Measurements from ENCODE around the gene SLC12A7. TPM values are rescaled to one million over a fixed set of nuclear protein-coding genes. Genes with fewer than 3 reads are reported as not detected.
A peak's percentile ranks its signal among the peaks of the same experiment; 100 is the strongest.

Gene SLC12A7
- total and polyA plus RNA-seq, 2 of the 13 experiments (the other 11 are each of a cell fraction or from before 2014, with no cell fraction given): 14.0 to 18.5 TPM

DNA sequence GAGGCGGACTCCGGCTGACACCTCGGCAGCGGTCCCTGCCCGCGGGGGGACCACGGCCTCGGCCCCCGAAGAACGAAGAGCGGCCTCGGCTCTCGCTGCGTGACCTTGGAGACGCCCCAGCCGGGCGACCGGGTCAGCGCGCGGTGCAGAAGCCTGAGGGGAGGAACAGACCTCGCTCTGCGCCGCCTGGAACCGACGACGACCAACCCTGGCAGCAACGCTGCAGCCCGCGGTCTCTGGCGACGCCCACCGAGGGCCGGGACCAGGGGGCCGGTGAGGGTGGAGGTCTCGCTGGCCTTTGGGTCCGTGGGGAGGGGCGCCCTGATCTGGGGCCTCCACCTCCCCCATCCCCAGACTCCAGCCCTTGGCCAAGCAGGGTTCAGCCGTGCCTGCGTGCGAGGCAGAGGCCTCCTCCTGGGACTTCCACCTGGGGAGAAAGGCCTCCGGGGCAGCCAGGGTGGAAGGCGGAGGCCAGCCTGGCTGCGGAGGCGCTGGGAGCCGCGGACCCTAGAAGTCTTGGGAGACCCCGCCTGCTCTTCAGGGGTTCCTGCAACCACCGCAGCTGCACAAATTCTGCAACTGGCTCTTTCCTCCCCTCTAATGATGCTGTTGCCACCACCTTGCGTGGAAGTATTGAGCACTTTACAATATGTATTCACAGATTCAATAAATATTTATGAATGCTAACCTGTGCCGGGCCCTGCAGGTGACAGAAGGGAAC, 44.3 kb upstream of the SLC12A7 start:
- FAIRE-seq (no peak), DNase-seq (ENCODE audit: low spot score) (no peak), ATAC-seq (peak; percentile 10; the same call in 1 of the 3 replicates)
- ChIA-PET POLR2A (no interaction called here), CTCF (ENCODE audit: low intra/inter-chr PET ratio, low total read pairs) (no interaction called here)
- Histone ChIP-seq H3K4me2 (ENCODE audit: low read depth, low read length) (0 out of 2 replicates have a peak overlapping the region, but pooled peaks have one; percentile 39), H3K27me3 (ENCODE audit: control insufficient read depth in 1 of 2, insufficient read depth in 2 of 2, low read length in 2 of 2) (peaks cover 9 to 75% of the 10 kb centered on the region in 2 experiments; a peak in 4 of 5 replicates), H4K20me1 (ENCODE audit: insufficient read depth, low read length) (0 out of 2 replicates have a peak, but pooled peaks cover 3% of the 10 kb centered on the region), H3K4me1 (ENCODE audit: insufficient read depth, low read length) (peaks cover 59% of the 10 kb centered on the region), H3K4me3 (replicated peaks in 1 of 3; ENCODE audit: insufficient read depth in 1 of 3, low read depth in 2 of 3, low read length in 3 of 3) (peak overlapping the region in 1 of 3 experiments; percentile 37; a peak in 1 of 6 replicates), H3K9ac (ENCODE audit: insufficient read depth, low read depth, low read length) (no peak overlapping the region), H2AFZ (ENCODE audit: low read length) (no peak overlapping the region), H3K27ac (ENCODE audit: extremely low read length, insufficient read depth, low read length) (no peak overlapping the region), H3K36me3 (replicated peaks in 1 of 2; ENCODE audit: control insufficient read depth in 1 of 2, insufficient read depth in 2 of 2, low read length in 2 of 2) (no peaks in the 10 kb centered on the region), H3K79me2 (ENCODE audit: insufficient read depth, low read length) (no peaks in the 10 kb centered on the region), H3K9me3 (ENCODE audit: low read length) (no peaks in the 10 kb centered on the region)
- TF ChIP-seq, protein P1, sequence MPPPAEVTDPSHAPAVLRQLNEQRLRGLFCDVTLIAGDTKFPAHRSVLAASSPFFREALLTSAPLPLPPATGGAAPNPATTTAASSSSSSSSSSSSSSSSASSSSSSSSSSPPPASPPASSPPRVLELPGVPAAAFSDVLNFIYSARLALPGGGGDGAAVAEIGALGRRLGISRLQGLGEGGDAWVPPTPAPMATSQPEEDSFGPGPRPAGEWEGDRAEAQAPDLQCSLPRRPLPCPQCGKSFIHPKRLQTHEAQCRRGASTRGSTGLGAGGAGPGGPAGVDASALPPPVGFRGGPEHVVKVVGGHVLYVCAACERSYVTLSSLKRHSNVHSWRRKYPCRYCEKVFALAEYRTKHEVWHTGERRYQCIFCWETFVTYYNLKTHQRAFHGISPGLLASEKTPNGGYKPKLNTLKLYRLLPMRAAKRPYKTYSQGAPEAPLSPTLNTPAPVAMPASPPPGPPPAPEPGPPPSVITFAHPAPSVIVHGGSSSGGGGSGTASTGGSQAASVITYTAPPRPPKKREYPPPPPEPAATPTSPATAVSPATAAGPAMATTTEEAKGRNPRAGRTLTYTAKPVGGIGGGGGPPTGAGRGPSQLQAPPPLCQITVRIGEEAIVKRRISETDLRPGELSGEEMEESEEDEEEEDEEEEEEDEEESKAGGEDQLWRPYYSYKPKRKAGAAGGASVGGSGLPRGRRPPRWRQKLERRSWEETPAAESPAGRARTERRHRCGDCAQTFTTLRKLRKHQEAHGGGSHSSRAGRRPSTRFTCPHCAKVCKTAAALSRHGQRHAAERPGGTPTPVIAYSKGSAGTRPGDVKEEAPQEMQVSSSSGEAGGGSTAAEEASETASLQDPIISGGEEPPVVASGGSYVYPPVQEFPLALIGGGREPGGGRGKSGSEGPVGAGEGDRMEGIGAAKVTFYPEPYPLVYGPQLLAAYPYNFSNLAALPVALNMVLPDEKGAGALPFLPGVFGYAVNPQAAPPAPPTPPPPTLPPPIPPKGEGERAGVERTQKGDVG (CRISPR knock-in tag; IDR thresholded peaks at IDR 0.05; ENCODE audit: borderline replicate concordance): no peak
- TF ChIP-seq, protein P2, sequence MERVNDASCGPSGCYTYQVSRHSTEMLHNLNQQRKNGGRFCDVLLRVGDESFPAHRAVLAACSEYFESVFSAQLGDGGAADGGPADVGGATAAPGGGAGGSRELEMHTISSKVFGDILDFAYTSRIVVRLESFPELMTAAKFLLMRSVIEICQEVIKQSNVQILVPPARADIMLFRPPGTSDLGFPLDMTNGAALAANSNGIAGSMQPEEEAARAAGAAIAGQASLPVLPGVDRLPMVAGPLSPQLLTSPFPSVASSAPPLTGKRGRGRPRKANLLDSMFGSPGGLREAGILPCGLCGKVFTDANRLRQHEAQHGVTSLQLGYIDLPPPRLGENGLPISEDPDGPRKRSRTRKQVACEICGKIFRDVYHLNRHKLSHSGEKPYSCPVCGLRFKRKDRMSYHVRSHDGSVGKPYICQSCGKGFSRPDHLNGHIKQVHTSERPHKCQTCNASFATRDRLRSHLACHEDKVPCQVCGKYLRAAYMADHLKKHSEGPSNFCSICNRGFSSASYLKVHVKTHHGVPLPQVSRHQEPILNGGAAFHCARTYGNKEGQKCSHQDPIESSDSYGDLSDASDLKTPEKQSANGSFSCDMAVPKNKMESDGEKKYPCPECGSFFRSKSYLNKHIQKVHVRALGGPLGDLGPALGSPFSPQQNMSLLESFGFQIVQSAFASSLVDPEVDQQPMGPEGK (CRISPR knock-in tag; IDR thresholded peaks at IDR 0.05): 0 out of 2 replicates have a peak, but pooled peaks have one; percentile 14
- TF ChIP-seq, protein P3, sequence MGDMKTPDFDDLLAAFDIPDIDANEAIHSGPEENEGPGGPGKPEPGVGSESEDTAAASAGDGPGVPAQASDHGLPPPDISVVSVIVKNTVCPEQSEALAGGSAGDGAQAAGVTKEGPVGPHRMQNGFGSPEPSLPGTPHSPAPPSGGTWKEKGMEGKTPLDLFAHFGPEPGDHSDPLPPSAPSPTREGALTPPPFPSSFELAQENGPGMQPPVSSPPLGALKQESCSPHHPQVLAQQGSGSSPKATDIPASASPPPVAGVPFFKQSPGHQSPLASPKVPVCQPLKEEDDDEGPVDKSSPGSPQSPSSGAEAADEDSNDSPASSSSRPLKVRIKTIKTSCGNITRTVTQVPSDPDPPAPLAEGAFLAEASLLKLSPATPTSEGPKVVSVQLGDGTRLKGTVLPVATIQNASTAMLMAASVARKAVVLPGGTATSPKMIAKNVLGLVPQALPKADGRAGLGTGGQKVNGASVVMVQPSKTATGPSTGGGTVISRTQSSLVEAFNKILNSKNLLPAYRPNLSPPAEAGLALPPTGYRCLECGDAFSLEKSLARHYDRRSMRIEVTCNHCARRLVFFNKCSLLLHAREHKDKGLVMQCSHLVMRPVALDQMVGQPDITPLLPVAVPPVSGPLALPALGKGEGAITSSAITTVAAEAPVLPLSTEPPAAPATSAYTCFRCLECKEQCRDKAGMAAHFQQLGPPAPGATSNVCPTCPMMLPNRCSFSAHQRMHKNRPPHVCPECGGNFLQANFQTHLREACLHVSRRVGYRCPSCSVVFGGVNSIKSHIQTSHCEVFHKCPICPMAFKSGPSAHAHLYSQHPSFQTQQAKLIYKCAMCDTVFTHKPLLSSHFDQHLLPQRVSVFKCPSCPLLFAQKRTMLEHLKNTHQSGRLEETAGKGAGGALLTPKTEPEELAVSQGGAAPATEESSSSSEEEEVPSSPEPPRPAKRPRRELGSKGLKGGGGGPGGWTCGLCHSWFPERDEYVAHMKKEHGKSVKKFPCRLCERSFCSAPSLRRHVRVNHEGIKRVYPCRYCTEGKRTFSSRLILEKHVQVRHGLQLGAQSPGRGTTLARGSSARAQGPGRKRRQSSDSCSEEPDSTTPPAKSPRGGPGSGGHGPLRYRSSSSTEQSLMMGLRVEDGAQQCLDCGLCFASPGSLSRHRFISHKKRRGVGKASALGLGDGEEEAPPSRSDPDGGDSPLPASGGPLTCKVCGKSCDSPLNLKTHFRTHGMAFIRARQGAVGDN (CRISPR knock-in tag; IDR thresholded peaks at IDR 0.05): peak; percentile 24; the same call in 1 of the 2 replicates
- TF ChIP-seq KDM3A (CRISPR knock-in tag; IDR thresholded peaks at IDR 0.05; ENCODE audit: low read depth): no peak
- peak; percentile 70; the same call in 1 of the 2 replicates for TF ChIP-seq EZH2 (conservative IDR thresholded peaks at IDR 0.05; ENCODE audit: low read depth, low read length)
- TF ChIP-seq, protein P4, sequence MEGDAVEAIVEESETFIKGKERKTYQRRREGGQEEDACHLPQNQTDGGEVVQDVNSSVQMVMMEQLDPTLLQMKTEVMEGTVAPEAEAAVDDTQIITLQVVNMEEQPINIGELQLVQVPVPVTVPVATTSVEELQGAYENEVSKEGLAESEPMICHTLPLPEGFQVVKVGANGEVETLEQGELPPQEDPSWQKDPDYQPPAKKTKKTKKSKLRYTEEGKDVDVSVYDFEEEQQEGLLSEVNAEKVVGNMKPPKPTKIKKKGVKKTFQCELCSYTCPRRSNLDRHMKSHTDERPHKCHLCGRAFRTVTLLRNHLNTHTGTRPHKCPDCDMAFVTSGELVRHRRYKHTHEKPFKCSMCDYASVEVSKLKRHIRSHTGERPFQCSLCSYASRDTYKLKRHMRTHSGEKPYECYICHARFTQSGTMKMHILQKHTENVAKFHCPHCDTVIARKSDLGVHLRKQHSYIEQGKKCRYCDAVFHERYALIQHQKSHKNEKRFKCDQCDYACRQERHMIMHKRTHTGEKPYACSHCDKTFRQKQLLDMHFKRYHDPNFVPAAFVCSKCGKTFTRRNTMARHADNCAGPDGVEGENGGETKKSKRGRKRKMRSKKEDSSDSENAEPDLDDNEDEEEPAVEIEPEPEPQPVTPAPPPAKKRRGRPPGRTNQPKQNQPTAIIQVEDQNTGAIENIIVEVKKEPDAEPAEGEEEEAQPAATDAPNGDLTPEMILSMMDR (CRISPR knock-in tag; IDR thresholded peaks at IDR 0.05): peak; percentile 20; the same call in 1 of the 2 replicates
- intact Hi-C loops (cut with micrococcal nuclease; ENCODE audit: unreplicated experiment) (no loop called here), in situ Hi-C loops (cut with HindIII; ENCODE audit: extremely low pct_ligation_motif_present, low pct_unique_long_range_greater_than_20kb) (no loop called here)
- 68% methylated on average over 4 of the region's 51 CpGs for WGBS (ENCODE audit: low lambda C conversion rate)
- BruUV-seq (replicated peaks): no TSS peak
